AG04450 (cell line): Measurements from ENCODE around the gene ZNF492. TPM values are rescaled to one million over a fixed set of nuclear protein-coding genes. Genes with fewer than 3 reads are reported as not detected.
A peak's percentile ranks its signal among the peaks of the same experiment; 100 is the strongest.
"Not testable (repeated sequence)": the region's sequence is repeated elsewhere in the genome, so short reads cannot be mapped to it uniquely, and the experiment has no call there.

Experiments
- CTCF ChIA-PET: fragments of 300-600, 350-600 bp; formaldehyde crosslinking; extraction: SDS; loops from one replicate; lab custom pipeline; 2022; ENCODE audit warnings: antibody characterized with exemption, inconsistent platforms; lab: Charles Lee
- POLR2A ChIA-PET: fragments of 350-600 bp; formaldehyde crosslinking; extraction: SDS; loops from one replicate; lab custom pipeline; 2021; ENCODE audit warnings: antibody characterized with exemption, inconsistent platforms; lab: Yijun Ruan, JAX
- DNase-seq: peaks from one replicate; pipeline ENCODE4 v3.0.0-alpha.2; 2011; ENCODE audit warnings: low read depth, low spot score
- H3K27ac ChIP-seq: one replicate; pipeline ENCODE4 v1.5.1; 2012; ENCODE audit warnings: low read depth, low read length, control low read depth
- H3K27me3 ChIP-seq: one replicate; pipeline ENCODE4 v1.6.0; 2012; ENCODE audit warnings: low read length; ENCODE audit not compliant: control insufficient read depth, insufficient read depth
- H3K4me3 ChIP-seq: 2 replicates; pipeline ENCODE4 v1.5.1; 2011; ENCODE audit warnings: mild to moderate bottlenecking, low read depth, low read length, control low read depth
- H3K9me3 ChIP-seq: 2 replicates; pipeline ENCODE4 v1.5.1; 2012; ENCODE audit warnings: low read length; ENCODE audit not compliant: control insufficient read depth, insufficient read depth
- CTCF ChIP-seq: IDR thresholded peaks from 2 replicates; pipeline ENCODE4 v1.5.1; 2011; ENCODE audit warnings: low read depth, low read length, control low read depth, inconsistent platforms
- polyA minus RNA-seq: library from RNA; depleted of rRNA, polyadenylated mRNA; stranded (reverse); fragments of >200 nt; gene quantifications from 2 replicates; pipeline ENCODE4 v1.2.3, GENCODE V29; 2011; rRNA and poly(A)+ RNA removed
- polyA plus RNA-seq: library from polyadenylated mRNA; depleted of rRNA; stranded (reverse); fragments of >200 nt; gene quantifications from 2 replicates; pipeline ENCODE4 v1.2.3, GENCODE V29; 2011; rRNA removed

The ZNF492 gene
- polyA plus RNA-seq (0.14 and 0.22 TPM in 2 replicates), polyA minus RNA-seq (0.35 and 0.46 TPM in 2 replicates)

DNA sequence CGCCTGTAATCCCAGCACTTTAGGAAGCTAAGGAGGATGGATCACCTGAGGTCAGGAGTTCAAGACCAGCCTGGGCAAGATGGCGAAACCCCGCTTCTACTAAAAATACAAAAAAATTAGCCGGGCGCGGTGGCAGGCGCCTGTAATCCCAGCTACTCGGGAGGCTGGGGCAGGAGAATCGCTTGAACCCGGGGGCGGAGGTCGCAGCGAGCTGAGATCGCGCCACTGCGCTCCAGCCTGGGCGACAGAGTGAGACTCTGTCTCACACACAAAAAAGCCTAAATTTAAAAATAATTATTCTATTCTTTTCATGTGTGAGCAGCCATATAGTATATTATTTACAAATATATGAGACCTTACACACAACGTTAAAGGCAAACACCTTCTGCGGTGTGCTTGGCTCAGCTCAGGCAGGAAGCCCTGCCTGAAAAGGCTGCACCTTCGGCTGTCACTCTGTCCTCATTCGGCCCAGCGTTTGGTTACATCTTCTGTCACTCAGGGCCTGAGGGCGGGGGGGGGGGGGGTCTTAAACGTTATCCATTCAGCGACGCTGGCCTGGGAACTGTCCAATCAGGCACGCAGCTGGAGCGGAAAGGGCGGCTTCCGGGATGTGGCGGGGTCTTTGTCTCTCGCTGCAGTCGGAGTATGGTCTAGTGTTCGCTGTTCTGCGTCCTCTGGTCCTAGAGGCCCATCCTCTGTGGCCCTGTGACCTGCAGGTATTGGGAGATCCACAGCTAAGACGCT, at the start of gene ZNF492:
ZNF492 (plus strand) TSS at position 619 of the 744 bp plus-strand sequence. CDS start 19,076 bp downstream, outside the sequence.
- Histone ChIP-seq H3K4me3 (peak within 1 kb of the TSS; percentile 72), H3K9me3 (peaks cover 15% of the 10 kb centered on the region)
- CTCF ChIA-PET, POLR2A ChIA-PET, H3K27me3 ChIP-seq, H3K27ac ChIP-seq: not testable (repeated sequence)
- DNase-seq = peak; percentile 74

DNA sequence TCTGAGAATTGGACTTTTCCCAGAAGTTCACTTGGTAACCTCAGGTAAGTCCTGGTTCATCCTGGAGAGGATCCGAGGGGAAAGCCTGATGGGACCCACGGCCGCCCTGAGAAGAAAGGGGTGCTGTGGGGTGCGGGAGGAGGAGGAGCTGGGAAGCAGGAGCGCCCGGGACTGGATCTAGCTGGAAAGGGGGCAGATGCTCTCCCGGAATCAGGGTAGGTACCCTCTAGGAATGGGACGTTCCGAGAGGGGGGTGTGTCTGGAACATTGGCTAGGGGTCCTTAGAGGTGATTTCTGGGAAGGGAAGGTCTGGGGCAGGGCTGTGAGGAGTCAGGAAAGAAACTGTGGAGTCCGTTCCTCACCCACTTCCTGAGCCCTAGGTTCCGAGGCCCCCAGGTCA, 38.7 kb upstream of the ZNF492 start:
- Histone ChIP-seq H3K27ac (no peak overlapping the region), H3K4me3 (no peak overlapping the region), H3K9me3 (peaks cover 34% of the 10 kb centered on the region), H3K27me3 (no peaks in the 10 kb centered on the region)
- ChIA-PET CTCF (no interaction called here), POLR2A (no interaction called here)
- no peak for DNase-seq
- TF ChIP-seq CTCF = no peak

DNA sequence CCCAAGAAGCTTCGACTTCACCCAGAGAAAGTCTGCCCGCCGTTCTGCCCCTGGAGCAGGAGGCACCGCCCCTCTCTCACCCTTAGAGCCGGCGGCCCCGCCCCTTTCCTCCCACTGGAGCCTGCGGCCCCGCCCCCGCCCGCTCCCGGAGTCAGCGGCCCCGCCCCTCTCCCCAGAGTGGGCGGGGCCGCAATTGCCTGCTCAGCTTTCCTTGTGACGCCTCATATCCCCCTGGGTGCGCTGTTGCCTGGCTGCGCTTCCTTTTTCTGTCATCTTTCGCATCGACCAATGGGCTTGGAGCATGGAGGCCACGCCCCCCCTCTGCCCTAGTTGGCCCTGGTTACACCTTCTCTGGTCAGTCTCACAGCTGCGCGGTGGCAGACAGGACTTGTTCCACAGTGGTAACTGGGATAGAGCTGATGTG, 38.2 kb upstream of the ZNF492 start:
- DNase-seq = no peak
- no peak overlapping the region for H3K4me3 ChIP-seq
- POLR2A ChIA-PET = no interaction called here
- H3K27ac ChIP-seq = no peak overlapping the region
- CTCF ChIA-PET = no interaction called here
- peaks cover 39% of the 10 kb centered on the region for H3K9me3 ChIP-seq
- H3K27me3 ChIP-seq = no peaks in the 10 kb centered on the region
- no peak for TF ChIP-seq CTCF

GRCh38 chr19:22600690-22601648, 33.2 kb upstream of the ZNF492 start:
- Histone ChIP-seq H3K9me3 (peaks cover 82% of the 10 kb centered on the region), H3K27ac (no peak overlapping the region), H3K4me3 (no peak overlapping the region), H3K27me3 (no peaks in the 10 kb centered on the region)
- TF ChIP-seq CTCF = no peak
- no peak for DNase-seq
- POLR2A ChIA-PET = no interaction called here
- CTCF ChIA-PET = no interaction called here

DNA sequence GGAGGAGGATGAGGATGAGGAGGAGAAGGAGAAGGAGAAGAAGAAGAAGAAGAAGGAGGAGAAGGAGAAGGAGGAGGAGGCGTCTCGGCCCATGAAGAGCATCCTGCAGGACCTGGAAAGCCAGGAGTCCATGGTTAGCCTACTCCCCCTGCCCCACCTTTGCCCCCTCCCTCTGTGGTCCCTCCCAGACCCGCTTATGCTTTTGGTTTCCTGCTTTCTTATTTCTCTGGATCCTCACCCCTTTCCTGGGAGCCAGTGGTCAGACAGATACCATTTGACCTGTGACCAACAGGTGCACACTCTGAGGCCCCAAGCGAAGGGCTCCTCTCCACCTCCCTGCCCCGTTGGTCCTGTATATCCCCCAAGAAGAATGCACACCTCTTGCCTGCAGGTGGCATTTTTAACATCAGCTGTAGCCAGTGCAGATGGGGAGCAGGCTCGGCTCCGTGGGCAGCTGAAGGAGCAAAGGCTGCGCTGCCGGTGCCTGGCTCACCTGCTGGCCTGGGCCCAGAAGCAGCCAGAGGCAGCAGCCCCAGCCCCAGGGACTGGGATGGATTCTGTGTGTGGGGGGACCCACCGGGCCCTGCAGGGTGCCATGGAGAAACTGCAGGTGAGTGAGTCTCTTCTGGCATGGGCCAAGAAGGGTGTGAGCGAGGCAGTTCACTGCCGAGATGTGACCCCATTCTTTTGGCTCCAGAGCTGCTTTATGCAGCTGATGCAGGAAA, 32.1 kb upstream of the ZNF492 start:
- Histone ChIP-seq H3K9me3 (peaks cover 84% of the 10 kb centered on the region), H3K27me3 (no peaks in the 10 kb centered on the region), H3K27ac (no peak overlapping the region), H3K4me3 (no peak overlapping the region)
- ChIA-PET POLR2A (no interaction called here), CTCF (no interaction called here)
- no peak for DNase-seq
- no peak for TF ChIP-seq CTCF
